ENCODE results near the gene MXD4. TPM values are rescaled to one million over a fixed set of nuclear protein-coding genes. Genes with fewer than 3 reads are reported as not detected.

The MXD4 gene
- total RNA-seq, 1 donor from 2014 or later, result 22.7 TPM

DNA sequence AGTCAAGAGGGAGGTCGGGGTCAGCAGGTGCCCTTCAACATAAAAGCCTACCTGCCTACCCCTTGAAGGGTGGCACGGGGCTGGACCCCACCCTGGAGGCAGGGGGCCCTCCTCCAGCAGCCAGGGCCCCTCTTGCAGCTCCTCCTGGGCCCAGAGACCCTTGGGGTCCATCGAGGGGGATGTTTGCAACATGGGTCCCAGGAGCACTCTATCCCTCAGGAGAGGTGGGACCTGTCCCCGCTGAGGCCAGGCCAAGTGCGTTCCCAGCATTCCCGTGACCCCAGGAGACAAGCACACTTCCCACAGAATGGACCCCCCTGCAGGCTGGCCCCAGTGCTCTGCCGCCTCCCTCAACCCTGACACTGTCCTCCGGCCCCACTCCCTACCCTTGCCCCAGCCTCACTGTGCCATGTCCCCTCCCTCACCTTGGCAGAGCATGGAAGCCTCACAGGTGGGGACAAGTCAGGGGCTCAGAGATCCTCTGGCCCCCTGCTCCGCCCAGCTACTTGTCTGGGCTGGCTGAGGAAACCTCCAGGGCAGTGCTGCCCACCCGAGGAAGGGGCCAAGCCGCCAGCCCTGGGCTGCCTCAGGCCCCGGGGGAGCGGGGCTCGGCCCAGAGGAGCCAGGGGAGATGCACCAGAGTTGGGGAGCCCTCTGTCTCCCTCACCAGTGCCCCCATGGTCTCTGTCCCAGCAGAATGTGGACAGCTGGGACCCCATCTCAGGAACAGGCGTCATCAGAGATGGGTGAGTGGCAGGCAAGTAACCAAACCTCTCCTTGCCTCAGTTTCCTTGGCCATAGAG lies 2.2 kb downstream of the MXD4 start:
- no peak for DNase-seq (ENCODE audit: low spot score)
- H3K27me3 Mint-ChIP-seq (ENCODE audit: insufficient read depth, low read depth), result peaks cover 5% of the 10 kb centered on the region
- peaks cover 3% of the 10 kb centered on the region for H3K36me3 Mint-ChIP-seq
- no peaks in the 10 kb centered on the region for H3K9me3 Mint-ChIP-seq
- H3K36me3 ChIP-seq, result no peaks in the 10 kb centered on the region
- H3K27ac Mint-ChIP-seq, result no peak overlapping the region
- peaks cover 26% of the 10 kb centered on the region for H3K4me1 ChIP-seq
- H3K27ac ChIP-seq, result no peak overlapping the region
- H3K4me3 Mint-ChIP-seq, result peak overlapping the region; percentile 82
- H3F3A ChIP-seq (ENCODE audit: low read depth), result peaks cover 20% of the 10 kb centered on the region
- H3K4me1 Mint-ChIP-seq, result peaks cover 15% of the 10 kb centered on the region
- no peak overlapping the region for H2AFZ ChIP-seq (replicated peaks)
- peak overlapping the region; percentile 97 for H3K4me2 ChIP-seq
- peak overlapping the region; percentile 32 for H3K9ac ChIP-seq
- H3K79me2 ChIP-seq (ENCODE audit: low read depth), result peaks cover 21% of the 10 kb centered on the region
- TF ChIP-seq EZH2phosphoT487 (IDR thresholded peaks at IDR 0.05) (no peak), EZH2 (IDR thresholded peaks at IDR 0.05) (no peak)
- TF ChIP-seq, protein P1, sequence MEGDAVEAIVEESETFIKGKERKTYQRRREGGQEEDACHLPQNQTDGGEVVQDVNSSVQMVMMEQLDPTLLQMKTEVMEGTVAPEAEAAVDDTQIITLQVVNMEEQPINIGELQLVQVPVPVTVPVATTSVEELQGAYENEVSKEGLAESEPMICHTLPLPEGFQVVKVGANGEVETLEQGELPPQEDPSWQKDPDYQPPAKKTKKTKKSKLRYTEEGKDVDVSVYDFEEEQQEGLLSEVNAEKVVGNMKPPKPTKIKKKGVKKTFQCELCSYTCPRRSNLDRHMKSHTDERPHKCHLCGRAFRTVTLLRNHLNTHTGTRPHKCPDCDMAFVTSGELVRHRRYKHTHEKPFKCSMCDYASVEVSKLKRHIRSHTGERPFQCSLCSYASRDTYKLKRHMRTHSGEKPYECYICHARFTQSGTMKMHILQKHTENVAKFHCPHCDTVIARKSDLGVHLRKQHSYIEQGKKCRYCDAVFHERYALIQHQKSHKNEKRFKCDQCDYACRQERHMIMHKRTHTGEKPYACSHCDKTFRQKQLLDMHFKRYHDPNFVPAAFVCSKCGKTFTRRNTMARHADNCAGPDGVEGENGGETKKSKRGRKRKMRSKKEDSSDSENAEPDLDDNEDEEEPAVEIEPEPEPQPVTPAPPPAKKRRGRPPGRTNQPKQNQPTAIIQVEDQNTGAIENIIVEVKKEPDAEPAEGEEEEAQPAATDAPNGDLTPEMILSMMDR (IDR thresholded peaks at IDR 0.05), result no peak
- peaks cover 65% of the 10 kb centered on the region for H4K20me1 ChIP-seq (ENCODE audit: low read depth)
- no peaks in the 10 kb centered on the region for H3K27me3 ChIP-seq
- no peaks in the 10 kb centered on the region for H3K9me3 ChIP-seq (ENCODE audit: low read depth)
- no peak overlapping the region for H3K4me3 ChIP-seq

DNA sequence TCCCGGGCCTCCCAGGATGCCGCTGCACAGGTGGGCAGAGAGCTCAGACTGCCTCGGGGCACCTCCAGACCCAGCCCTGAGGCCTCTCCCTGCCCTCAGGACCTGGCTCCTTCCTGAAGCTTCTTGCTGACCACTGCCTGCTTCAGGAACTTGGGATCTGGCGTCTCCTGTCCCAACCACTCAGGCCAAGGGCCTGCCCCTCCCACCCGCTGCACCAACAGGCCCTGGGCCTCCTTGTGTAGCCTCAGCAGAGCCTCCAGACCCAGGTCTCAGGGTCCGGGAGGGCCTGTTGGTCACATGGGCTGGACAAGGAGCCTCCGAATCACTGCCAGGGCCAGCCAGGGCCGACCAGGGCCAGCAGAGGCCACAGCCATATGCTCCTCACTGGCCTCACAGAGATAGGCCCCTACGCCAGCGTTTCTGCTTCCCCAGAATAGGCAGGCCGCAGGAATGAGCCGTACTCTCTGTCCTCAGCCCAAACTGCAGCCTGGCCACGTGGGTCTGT lies 2.8 kb downstream of the MXD4 start:
- Histone ChIP-seq H3K4me1 (peaks cover 22% of the 10 kb centered on the region), H3K4me2 (no peak overlapping the region), H2AFZ (replicated peaks) (no peak overlapping the region), H3K27ac (no peak overlapping the region), H3K27me3 (no peaks in the 10 kb centered on the region), H3K9me3 (ENCODE audit: low read depth) (no peaks in the 10 kb centered on the region), H3K4me3 (no peak overlapping the region), H4K20me1 (ENCODE audit: low read depth) (peaks cover 69% of the 10 kb centered on the region), H3K36me3 (no peaks in the 10 kb centered on the region), H3F3A (ENCODE audit: low read depth) (peaks cover 17% of the 10 kb centered on the region), H3K9ac (no peak overlapping the region), H3K79me2 (ENCODE audit: low read depth) (peaks cover 21% of the 10 kb centered on the region)
- DNase-seq (ENCODE audit: low spot score), result no peak
- no peak overlapping the region for H3K4me3 Mint-ChIP-seq
- H3K27ac Mint-ChIP-seq, result no peak overlapping the region
- no peak for TF ChIP-seq EZH2 (IDR thresholded peaks at IDR 0.05)
- TF ChIP-seq EZH2phosphoT487 (IDR thresholded peaks at IDR 0.05), result no peak
- TF ChIP-seq, protein P1 (IDR thresholded peaks at IDR 0.05), result no peak
- H3K9me3 Mint-ChIP-seq, result no peaks in the 10 kb centered on the region
- peaks cover 9% of the 10 kb centered on the region for H3K36me3 Mint-ChIP-seq
- H3K27me3 Mint-ChIP-seq (ENCODE audit: insufficient read depth, low read depth), result peaks cover 5% of the 10 kb centered on the region
- H3K4me1 Mint-ChIP-seq, result peaks cover 12% of the 10 kb centered on the region

DNA sequence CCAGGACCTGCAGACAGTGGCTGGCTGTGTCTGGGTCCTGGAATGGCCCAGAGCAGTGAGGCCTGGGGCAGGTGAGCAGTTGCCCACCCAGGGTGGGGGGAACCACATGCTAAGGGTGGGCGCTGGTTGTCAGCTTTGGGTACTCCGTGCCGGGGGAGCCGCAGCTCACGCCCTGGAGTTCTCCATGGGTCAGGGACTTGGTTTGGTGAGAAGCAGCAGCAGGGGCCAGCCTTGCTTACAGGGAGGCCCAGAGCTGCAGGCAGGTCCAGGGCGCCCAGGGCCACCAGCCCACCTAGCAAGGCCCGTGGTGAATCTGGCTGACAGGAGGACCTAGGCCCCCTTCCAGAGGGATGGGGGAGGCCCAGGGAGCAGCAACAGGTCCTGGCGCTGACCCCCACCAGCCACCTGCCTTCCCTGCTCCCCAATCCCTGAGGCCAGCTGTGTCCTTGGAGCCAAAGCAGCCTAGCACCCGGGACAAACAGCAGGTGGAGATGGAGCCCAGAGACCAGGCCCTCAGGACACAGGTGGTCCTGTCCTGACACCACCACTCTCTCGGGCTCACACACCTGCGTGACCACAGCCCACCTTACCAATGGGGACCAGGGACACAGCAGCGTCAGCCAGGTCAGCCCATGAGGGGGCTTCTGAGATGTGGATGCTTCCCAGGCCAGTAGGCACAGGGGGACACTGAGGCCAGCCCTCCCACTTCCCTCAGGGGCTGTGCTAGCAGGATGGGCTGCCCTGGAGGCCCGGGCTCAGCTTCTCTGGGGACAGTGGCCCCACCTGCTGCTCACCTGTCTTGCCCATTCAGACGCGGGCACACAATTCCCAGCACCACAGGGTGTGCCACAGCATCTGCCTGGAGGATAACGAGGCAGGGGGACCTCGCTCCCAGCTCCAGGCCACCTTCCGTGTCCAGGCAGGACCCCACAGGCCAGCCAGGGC lies 3.5 kb downstream of the MXD4 start:
- no peak overlapping the region for H3K4me3 ChIP-seq
- Mint-ChIP-seq H3K27ac (no peak overlapping the region), H3K4me1 (peaks cover 4% of the 10 kb centered on the region), H3K27me3 (ENCODE audit: insufficient read depth, low read depth) (peaks cover 5% of the 10 kb centered on the region), H3K36me3 (peaks cover 10% of the 10 kb centered on the region), H3K9me3 (no peaks in the 10 kb centered on the region), H3K4me3 (no peak overlapping the region)
- TF ChIP-seq EZH2 (IDR thresholded peaks at IDR 0.05) (no peak), EZH2phosphoT487 (IDR thresholded peaks at IDR 0.05) (no peak)
- TF ChIP-seq, protein P1 (IDR thresholded peaks at IDR 0.05), result no peak
- H3K27me3 ChIP-seq, result no peaks in the 10 kb centered on the region
- no peaks in the 10 kb centered on the region for H3K36me3 ChIP-seq
- H3K4me2 ChIP-seq, result no peak overlapping the region
- peaks cover 10% of the 10 kb centered on the region for H3F3A ChIP-seq (ENCODE audit: low read depth)
- H3K9me3 ChIP-seq (ENCODE audit: low read depth), result no peaks in the 10 kb centered on the region
- no peak overlapping the region for H3K9ac ChIP-seq
- no peak overlapping the region for H3K27ac ChIP-seq
- H3K79me2 ChIP-seq (ENCODE audit: low read depth), result peaks cover 21% of the 10 kb centered on the region
- peaks cover 77% of the 10 kb centered on the region for H4K20me1 ChIP-seq (ENCODE audit: low read depth)
- peaks cover 14% of the 10 kb centered on the region for H3K4me1 ChIP-seq
- DNase-seq (ENCODE audit: low spot score), result no peak
- no peak overlapping the region for H2AFZ ChIP-seq (replicated peaks)

All from neural progenitor cell (in vitro differentiated cells).